Osteoblast (primary cell): ENCODE results near the gene GGT1. TPM values are rescaled to one million over a fixed set of nuclear protein-coding genes. Genes with fewer than 3 reads are reported as not detected.

ENCODE experiments used
- DNase-seq: peaks from one replicate; pipeline ENCODE4 v3.0.0; 2011; ENCODE audit warnings: low spot score, mixed read lengths; ENCODE audit not compliant: insufficient read length; ENCODE audit errors: missing footprints
- H2AFZ ChIP-seq: 2 replicates; pipeline ENCODE4 v1.6.0; 2011; ENCODE audit warnings: mild to moderate bottlenecking, low read length
- H3K27ac ChIP-seq: 2 replicates; pipeline ENCODE4 v1.5.1; 2011; ENCODE audit warnings: mild to moderate bottlenecking, low read depth, low read length, moderate library complexity
- H3K27me3 ChIP-seq: 2 replicates; pipeline ENCODE4 v1.6.0; 2012; ENCODE audit warnings: mild to moderate bottlenecking, control low read depth, inconsistent platforms, low read length, moderate library complexity; ENCODE audit not compliant: insufficient read depth
- H3K36me3 ChIP-seq: 2 replicates; pipeline ENCODE4 v1.5.1; 2011; ENCODE audit warnings: mild to moderate bottlenecking, low read length, control low read depth, moderate library complexity; ENCODE audit not compliant: insufficient read depth
- H3K4me1 ChIP-seq: 2 replicates; pipeline ENCODE4 v1.5.1; 2011; ENCODE audit warnings: mild to moderate bottlenecking, low read length, control low read depth, moderate library complexity; ENCODE audit not compliant: insufficient read depth
- H3K4me2 ChIP-seq: 2 replicates; pipeline ENCODE4 v1.6.0; 2011; ENCODE audit warnings: mild to moderate bottlenecking, low read length; ENCODE audit not compliant: insufficient read depth
- H3K4me3 ChIP-seq: fragments of 200-600 bp; sonication (generic); 3 replicates; pipeline ENCODE4 v1.5.1; 2012; ENCODE audit warnings: mild to moderate bottlenecking, low read length, inconsistent platforms; ENCODE audit not compliant: insufficient read depth
- H3K79me2 ChIP-seq: 2 replicates; pipeline ENCODE4 v1.6.0; 2012; ENCODE audit warnings: mild to moderate bottlenecking, low read length, control low read depth, inconsistent platforms; ENCODE audit not compliant: insufficient read depth
- H3K9me3 ChIP-seq: 2 replicates; pipeline ENCODE4 v1.5.1; 2011; ENCODE audit warnings: low read depth, low read length, control low read depth
- H4K20me1 ChIP-seq: 2 replicates; pipeline ENCODE4 v1.6.0; 2012; ENCODE audit warnings: mild to moderate bottlenecking, low read length, control low read depth; ENCODE audit not compliant: insufficient read depth
- total RNA-seq: library from RNA; depleted of rRNA; stranded (reverse); fragments of >200 nt; gene quantifications from 2 replicates; pipeline ENCODE4 v1.2.3, GENCODE V29; 2012
- TF ChIP-seq, protein P1 (sequence below): IDR thresholded peaks from 2 replicates; pipeline ENCODE4 v1.5.1; 2011; ENCODE audit warnings: mild to moderate bottlenecking, low read depth, low read length, moderate library complexity; ENCODE audit errors: extremely low read depth

The GGT1 gene
- total RNA-seq, 1 donor = 0.36 TPM

DNA sequence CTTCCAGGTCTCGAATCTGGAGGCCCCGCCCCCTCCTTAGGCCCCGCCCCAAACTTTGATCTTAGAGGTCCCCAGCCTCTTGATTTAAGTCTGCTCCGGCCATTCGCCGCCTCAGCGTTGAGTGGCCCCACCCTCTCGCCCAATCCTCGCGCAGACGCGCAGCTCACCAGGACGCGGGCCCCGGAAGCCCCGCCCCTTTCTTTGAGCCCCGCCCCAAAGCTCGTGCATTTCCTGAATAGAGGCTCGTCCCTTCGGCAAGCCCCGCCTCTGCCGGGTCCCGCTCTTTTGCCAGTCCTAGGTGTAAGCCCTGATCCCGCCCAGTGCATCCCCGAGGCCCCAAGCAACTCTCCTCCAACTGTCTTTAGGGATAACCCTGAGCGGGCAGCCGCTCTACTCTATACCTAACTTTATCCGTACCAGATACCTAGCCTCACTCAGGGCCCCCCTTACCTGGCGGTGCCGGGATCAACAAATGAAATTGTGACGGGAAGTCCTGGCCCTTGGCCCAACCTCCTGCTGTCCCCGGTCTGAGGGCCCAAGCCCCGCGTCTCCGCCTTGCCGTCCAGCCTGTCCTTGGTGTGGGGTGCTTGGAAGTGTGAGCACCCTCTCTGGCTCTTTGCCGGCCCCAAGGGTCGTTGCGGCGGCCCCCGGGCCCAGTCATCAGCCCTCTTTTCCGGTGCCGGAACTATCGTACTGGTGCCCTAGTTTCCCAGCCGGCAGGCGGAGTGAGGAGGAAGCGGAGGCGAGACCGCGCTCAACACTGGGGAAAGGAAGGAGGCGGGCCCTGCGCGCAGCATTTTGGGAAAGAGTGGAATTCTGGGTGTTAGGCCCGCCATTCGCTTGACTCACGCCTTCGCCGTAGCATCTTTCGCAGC lies 47.6 kb upstream of the GGT1 start, which contains the start of gene SNRPD3:
Gene SNRPD3 (plus strand): TSS at position 835 of the 875 bp plus-strand sequence. CDS start 1,676 bp downstream, outside the sequence.
- peak within 1 kb of the TSS; percentile 86 for H3K4me2 ChIP-seq
- no peaks in the 10 kb centered on the region for H3K27me3 ChIP-seq
- peaks cover 87% of the 10 kb centered on the region for H3K79me2 ChIP-seq
- peak within 1 kb of the TSS; percentile 94 for H2AFZ ChIP-seq
- TF ChIP-seq, protein P1, sequence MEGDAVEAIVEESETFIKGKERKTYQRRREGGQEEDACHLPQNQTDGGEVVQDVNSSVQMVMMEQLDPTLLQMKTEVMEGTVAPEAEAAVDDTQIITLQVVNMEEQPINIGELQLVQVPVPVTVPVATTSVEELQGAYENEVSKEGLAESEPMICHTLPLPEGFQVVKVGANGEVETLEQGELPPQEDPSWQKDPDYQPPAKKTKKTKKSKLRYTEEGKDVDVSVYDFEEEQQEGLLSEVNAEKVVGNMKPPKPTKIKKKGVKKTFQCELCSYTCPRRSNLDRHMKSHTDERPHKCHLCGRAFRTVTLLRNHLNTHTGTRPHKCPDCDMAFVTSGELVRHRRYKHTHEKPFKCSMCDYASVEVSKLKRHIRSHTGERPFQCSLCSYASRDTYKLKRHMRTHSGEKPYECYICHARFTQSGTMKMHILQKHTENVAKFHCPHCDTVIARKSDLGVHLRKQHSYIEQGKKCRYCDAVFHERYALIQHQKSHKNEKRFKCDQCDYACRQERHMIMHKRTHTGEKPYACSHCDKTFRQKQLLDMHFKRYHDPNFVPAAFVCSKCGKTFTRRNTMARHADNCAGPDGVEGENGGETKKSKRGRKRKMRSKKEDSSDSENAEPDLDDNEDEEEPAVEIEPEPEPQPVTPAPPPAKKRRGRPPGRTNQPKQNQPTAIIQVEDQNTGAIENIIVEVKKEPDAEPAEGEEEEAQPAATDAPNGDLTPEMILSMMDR = no peak
- peaks cover 25% of the 10 kb centered on the region for H3K4me1 ChIP-seq
- H3K27ac ChIP-seq = peak within 1 kb of the TSS; percentile 89
- peaks cover 34% of the 10 kb centered on the region for H3K36me3 ChIP-seq
- peak; percentile 99 for DNase-seq
- H3K9me3 ChIP-seq = no peaks in the 10 kb centered on the region
- H3K4me3 ChIP-seq = peak within 1 kb of the TSS; percentile 97
- H4K20me1 ChIP-seq = peaks cover 44% of the 10 kb centered on the region

DNA sequence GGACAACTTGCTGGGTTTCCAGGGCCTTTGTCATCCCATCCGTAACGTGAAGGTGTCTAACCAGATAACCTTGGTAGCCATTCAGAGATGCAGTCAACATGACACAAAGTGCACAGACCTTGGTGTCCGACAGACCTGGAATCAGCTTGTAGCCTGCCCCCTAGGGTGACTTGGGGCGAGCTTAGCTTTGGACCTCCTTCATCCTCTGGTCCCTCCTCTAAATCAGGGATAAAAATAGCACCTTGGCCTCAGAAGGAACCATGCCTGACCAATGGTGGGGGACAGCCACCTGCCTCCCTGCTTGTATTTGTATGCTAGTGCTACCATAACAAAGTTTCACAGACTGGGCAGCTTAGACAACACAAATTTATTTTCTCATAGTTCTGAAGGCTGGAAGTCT lies 43.5 kb upstream of the GGT1 start:
- Histone ChIP-seq H4K20me1 (peaks cover 33% of the 10 kb centered on the region), H3K36me3 (peaks cover 41% of the 10 kb centered on the region), H3K27ac (no peak overlapping the region), H3K27me3 (no peaks in the 10 kb centered on the region), H3K4me2 (no peak overlapping the region), H2AFZ (no peak overlapping the region), H3K79me2 (peaks cover 84% of the 10 kb centered on the region), H3K4me3 (no peak overlapping the region), H3K4me1 (peaks cover 11% of the 10 kb centered on the region), H3K9me3 (no peaks in the 10 kb centered on the region)
- TF ChIP-seq, protein P1 = no peak
- DNase-seq = no peak

DNA sequence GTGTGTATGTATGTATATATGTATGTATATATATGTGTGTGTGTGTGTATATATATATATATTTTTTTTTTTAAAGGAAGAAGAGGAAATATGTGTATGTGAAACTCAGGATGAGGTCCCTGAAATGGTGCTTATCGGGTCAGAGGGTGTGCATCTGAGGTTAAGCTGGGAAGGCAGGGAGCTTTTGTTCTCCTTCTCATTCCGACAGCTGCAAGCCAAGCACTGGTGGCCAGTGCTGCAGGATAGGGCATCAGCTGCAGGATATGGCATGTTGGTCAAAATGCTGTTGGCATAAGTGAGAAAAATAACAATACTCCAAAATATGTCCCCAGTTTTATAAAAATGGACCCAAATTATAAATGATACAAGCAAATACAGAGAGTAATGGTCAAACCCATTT lies 39.7 kb upstream of the GGT1 start:
- Histone ChIP-seq H3K4me1 (no peaks in the 10 kb centered on the region), H2AFZ (no peak overlapping the region), H3K4me3 (no peak overlapping the region), H3K9me3 (no peaks in the 10 kb centered on the region), H3K27me3 (no peaks in the 10 kb centered on the region), H3K27ac (no peak overlapping the region), H4K20me1 (peaks cover 50% of the 10 kb centered on the region), H3K36me3 (peaks cover 33% of the 10 kb centered on the region), H3K79me2 (peaks cover 90% of the 10 kb centered on the region), H3K4me2 (no peak overlapping the region)
- DNase-seq = no peak
- TF ChIP-seq, protein P1 = no peak

DNA sequence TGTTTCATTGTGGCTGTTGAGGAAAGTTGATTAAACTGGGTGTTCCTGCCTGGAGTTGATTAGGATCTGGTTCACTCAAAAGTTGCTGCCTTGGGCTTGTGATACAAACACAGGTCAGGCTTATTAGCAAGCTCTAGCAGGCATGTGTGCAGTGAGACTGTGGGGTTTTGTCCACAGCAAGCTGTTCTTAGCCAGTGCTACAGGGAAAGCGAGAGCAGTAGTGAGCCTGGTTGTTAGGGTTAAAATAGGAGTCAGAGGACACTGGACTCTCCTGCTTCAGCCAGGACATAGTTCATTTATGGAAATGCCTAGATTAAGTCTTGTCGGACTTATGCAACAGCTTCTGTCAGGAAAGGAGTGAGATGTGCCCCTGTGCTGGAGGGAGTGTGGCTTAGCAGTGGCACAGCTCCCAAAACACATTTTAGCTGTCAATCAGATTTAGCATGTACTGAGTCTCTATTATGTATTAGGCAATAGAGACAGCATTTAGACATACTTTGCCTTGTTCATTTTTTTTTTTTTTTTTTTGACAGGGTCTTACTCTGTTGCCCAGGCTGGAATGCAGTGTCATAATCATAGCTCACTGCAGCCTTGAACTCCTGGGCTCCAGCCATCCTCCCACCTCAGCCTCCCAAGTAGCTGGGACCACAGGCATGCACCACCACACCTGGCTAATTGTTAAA lies 38.5 kb upstream of the GGT1 start:
- H2AFZ ChIP-seq = no peak overlapping the region
- TF ChIP-seq, protein P1 = no peak
- no peaks in the 10 kb centered on the region for H3K4me1 ChIP-seq
- H3K79me2 ChIP-seq = peaks cover 85% of the 10 kb centered on the region
- H3K9me3 ChIP-seq = no peaks in the 10 kb centered on the region
- no peaks in the 10 kb centered on the region for H3K27me3 ChIP-seq
- peak; percentile 31 for DNase-seq
- H3K4me2 ChIP-seq = no peak overlapping the region
- no peak overlapping the region for H3K27ac ChIP-seq
- H3K36me3 ChIP-seq = peaks cover 29% of the 10 kb centered on the region
- H4K20me1 ChIP-seq = peaks cover 46% of the 10 kb centered on the region
- no peak overlapping the region for H3K4me3 ChIP-seq
